NCI-H146 treated with DMSO at 0.1 percent for 48 hours (cell line): ENCODE measurements around the gene PPM1N.
A peak's percentile ranks its signal among the peaks of the same experiment; 100 is the strongest.
"Not testable (repeated sequence)": the region's sequence is repeated elsewhere in the genome, so short reads cannot be mapped to it uniquely, and the experiment has no call there.

Experiments
- DNase-seq: peaks from one replicate; lab custom pipeline; 2025; ENCODE audit not compliant: unreplicated experiment; lab: John Stamatoyannopoulos, UW

Gene PPM1N

DNA sequence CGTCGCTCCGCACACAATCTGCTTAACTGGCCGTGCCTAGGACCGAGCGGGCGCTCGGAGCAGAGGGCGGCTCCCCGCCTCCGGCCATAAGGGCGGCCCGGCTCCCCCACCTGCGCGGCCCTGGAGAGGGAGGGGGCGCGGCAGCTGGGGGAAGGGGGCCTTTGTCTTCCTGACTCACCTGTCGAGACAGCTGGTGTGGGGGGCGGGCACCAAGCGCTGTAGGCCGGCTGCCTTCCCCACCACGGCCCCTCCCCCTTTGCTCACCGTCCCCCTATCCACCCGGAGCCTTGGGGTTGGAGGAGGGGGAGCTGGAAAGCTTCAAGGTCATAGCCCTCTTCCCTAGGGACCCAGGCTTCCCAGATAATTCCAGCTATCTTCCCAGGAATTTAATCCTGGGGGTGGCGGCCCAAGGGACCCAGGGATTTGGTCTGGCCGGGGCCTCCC is 10.2 kb downstream of the PPM1N start:
- DNase-seq = peak; percentile 41

DNA sequence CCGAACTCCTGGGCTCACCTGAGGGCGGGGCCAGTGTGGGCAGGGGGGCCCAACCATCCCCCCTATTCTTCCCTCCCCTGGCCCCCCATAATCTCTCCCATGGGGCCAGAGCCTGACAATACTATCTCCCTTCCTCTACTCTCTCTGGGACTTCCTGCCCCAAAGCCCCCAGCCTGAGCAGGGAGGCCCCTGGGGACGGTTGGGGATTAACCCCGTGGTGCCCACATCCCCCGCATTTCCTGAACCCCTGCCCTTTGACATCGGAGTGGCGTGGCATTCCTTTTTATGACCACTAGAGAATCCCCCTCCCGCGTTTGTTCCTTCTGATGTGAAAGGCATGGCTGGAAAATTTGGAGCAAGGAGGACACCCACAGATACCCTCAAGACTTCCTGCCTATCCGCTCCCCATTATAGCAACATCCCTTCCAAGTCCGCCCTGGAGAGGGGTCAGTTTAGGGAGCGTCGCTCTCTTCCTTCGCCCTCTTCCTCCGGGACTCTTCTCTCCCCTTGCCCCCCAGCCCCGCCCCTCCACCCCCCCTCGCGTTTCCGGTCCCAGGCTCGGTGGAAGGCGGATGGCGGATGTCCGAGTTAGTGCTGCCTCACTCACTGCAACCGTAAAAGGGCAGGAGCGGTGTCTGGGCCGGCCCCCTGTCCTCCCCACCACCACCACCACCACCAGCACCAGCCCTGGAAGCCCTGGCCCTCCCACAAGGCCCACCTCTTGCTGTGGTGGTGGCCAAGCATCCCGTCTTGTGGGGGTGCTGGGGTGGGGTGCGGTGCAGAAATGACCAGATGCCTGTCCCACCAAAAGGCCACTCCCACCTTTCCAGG is 10.8 kb downstream of the PPM1N start:
- DNase-seq = no peak

DNA sequence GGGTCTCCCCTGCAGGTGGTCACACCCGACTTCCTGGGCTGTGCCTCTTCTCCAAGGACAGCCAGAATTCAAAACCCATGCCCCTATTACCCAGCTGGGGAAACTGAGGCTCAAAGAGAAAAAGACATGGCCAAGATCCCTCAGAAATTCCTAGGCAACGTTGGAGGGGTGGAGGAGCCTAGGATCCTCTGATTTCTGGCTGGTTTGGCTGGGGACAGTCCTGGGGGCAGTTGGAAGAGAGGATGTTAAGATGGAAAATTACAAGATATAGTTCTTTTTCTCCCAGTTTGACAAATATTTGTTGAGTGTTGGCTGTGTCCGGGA is 11.4 kb downstream of the PPM1N start:
- no peak for DNase-seq

DNA sequence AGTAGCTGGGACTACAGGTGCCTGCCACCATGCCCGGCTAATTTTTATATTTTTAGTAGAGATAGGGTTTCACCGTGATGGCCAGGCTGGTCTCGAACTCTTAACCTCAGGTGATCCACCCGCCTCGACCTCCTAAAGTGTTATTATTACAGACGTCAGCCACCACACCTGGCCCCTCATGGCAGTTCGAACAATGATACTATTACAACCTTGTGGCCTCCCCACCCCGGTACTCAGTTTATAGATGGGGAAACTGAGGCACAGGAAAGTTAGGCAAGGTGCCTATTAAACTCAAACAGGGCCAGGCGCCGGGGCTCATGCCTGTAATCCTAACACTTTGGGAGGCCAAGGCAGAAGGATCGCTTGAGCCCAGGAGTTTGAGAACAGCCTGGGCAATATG is 12.1 kb downstream of the PPM1N start:
- DNase-seq = not testable (repeated sequence)

DNA sequence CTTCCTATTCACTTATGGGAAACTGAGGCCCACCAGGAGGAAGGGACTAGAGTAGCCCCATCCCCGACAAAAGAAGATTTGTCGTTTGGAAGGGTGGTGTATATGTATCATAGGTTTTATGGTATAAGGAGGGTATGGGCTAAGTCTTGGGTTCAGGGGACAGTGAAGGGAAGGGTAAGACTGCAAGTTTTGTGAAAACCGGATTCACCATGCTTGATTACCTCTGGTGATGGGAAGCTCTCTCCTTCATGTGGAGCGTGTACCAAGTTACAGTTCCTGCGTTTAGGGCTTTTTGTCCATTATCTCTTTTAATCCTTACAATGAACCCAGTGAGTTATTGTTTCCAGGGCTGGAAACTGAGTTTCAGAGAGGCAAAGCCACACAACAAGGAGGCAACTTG is 12.8 kb downstream of the PPM1N start:
- DNase-seq = no peak

DNA sequence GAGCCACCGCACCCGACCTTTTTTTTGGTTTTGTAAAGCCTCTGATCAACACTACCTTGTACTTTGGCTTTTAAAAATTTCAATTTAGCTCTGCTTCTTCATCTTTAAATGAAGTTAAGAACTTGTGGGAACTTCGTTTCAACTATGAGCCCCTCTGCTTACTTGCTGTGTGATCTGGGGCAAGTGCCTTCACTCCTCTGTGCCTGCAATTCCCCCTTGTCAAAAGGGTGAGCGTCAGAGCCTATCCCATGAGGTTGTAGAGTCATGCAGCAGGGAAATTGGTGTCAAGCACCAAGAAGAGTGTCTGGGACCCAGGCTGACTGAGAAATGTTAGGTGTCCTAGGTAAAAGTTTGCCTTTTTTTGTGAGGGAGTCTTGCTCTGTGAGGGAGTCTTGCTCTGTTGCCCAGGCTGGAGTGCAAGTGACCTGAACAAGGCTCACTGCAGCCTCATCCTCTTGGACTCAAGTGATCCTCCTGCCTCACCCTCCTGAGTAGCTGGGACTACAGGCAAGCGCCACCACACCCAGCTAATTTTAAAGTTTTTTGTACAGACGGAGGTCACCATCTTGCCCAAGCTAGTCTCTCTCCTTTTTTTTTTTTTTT is 14.7 kb downstream of the PPM1N start:
- DNase-seq = no peak

DNA sequence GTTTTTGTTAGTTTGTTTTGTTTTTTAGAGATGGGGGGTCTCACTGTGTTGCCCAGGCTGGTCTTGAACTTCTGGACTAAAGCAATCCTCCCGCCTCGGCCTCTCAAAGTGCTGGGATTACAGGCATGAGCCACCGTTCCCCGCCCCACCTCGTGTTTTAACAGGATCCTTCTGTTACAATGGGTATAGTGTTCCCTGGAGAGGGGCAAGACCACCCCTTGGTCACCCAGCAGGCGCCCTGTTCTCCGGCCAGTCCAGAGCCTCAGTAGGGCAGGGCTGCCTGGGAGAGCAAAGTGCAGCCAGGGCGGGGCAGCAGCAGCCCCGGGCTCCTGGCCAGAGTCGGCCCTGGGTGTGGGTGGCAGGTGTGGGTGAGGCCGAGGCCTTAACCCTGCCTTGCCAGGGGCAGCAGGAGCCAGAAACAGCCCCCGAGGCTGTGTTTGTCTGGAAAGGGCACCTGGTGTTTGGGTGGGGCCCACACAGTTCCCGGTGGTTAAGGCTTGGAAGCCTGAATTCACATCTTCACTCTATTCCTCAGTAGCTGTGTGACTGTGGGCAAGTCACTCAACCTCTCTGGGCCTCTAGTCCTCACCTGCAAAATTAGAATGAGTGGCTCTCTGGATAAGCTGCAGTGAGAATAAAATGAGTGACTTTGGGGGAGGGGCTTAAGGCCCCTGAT is 16.3 kb downstream of the PPM1N start:
- DNase-seq = no peak

DNA sequence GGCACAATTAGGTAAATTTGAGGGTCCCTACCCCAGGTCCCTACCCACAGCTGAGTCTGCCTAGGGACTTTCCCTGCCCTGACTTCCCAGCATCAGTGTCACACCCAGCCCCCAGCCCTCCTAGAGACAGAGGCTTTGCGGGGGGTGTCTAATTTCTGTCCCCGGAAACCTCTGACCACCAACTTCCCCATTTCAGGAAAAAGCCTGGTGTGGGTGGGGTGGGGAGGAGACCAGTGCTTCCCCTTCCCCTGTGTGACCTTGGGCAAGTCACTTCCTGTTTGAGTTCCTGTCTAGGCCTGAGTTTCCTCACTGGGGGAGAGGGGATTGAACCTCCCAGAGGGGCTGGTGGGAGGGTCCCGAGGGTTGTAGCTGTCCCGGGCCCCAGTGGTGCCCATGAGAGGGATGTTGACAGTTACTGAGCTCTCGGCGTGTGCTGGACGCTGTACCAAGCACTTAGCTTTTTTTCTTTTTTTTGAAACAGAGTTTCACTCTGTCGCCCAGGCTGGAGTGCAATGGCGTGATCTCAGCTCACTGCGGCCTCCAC is 16.9 kb downstream of the PPM1N start:
- no peak for DNase-seq

DNA sequence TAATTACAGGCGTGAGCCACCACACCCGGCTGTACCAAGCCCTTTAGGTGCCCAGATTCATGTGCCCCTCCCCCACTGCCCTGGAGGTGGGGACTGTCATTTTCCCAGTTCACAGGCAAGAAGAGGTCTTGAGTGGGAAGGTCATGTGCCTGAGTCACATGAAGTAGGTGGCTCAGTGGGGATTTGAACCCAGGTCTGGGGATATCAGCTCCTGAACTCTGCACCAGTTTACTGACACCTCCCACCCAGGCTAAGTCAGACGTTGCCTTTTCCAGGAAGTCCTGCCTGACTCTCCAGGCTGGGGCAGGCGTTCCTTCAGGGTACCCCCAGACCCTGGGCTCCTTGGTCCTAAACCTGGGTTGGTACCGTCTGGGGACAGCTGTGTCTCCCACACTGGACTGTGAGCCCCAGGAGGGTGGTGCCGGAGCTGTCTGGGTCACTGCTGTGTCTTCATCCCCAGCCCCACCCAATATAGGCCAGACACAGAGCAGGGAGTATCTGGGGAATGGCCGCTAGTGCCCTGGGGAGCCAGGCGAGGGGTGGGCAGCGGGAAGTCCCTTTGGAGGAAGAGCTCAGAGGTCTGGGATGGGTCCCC is 17.7 kb downstream of the PPM1N start:
- DNase-seq = no peak

DNA sequence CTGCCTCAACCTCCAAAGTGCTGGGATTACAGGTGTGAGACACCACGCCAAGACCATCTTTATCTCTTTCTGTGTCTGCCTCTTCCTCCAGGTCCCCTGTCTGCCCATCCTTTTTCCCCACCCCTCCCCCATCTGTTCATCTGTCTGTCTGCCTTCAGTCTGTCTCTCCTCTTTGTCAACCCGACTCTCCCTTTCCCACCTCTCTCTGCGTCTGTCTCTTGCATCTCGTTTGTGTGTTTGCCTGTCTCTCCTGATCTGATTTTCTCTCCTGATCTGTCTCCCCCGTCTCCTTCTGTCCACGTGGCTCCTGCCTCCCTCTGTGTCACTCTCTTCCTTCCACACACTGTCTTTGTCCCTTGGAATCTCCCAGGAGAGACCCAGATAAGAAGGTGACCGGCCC is 19.0 kb downstream of the PPM1N start:
- no peak for DNase-seq

DNA sequence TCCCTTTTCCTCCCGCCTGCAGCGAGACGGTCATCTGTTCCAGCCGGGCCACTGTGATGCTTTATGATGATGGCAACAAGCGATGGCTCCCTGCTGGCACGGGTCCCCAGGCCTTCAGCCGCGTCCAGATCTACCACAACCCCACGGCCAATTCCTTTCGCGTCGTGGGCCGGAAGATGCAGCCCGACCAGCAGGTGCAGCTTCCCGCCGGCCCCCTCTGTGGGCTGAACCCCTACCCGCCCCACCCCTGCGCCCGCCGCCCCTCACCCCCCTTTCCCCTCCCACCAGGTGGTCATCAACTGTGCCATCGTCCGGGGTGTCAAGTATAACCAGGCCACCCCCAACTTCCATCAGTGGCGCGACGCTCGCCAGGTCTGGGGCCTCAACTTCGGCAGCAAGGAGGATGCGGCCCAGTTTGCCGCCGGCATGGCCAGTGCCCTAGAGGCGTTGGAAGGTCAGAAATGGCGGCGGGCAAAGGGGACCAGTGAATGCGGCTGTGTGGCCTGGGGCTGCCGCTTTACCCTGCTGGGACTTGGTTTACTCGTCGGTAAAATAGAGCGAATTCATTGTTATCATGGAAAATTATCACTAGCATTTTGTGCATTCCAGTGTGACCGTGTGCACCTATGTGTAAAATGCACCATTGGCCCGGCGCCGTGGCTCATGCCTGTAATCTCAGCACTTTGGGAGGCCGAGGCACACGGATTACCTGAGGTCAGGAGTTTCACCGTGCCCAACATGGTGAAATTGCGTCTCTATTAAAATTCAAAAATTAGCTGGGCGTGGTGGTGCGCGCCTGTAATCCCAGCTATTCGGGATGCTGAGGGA is 19.6 kb downstream of the PPM1N start:
- no peak for DNase-seq

DNA sequence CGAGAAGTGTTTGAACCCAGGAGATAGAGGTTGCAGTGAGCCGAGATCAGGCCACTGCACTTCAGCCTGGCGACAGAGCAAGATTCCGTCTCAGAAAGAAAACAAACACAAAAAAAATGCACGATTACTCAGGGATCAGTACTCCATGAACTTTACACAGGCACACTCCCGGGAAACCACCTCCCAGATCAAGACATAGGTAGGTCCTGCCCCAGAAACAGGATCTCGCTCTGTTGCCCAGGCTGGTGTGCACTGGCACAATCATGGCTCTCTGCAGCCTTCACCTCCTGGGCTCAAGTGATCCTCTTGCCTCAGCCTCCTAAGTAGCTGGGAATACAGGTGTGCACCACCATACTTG is 20.2 kb downstream of the PPM1N start:
- DNase-seq = no peak

DNA sequence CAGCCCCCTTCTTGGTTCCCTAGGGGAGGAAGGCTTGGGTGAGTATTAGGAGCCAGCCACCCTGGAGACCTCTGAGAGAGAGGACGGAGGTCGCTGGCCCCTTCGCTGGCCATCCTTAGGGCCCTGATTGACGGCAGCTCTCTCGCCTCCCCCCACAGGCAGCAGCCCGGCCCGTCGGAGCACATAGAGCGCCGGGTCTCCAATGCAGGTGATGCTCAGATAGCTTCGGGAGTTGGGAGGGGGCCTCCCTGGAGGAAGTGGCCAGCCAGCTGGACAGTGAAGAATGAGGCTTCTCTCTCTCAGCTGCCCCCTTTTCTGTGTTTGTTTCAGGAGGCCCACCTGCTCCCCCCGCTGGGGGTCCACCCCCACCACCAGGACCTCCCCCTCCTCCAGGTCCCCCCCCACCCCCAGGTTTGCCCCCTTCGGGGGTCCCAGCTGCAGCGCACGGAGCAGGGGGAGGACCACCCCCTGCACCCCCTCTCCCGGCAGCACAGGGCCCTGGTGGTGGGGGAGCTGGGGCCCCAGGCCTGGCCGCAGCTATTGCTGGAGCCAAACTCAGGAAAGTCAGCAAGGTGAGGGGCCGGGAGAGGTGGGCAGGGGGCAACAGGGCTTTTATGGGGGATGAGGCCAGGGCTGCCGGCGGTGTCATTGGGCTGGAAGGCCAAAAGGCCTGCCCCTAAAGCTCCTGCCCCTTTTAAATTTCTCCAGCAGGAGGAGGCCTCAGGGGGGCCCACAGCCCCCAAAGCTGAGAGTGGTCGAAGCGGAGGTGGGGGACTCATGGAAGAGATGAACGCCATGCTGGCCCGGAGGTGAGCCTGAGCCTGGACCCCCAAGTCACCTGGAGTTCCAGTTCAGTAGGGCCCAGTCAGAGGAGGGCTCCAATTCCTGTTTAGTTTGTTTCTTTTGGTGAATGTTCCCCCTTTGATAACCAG is 24.0 kb downstream of the PPM1N start:
- no peak for DNase-seq

DNA sequence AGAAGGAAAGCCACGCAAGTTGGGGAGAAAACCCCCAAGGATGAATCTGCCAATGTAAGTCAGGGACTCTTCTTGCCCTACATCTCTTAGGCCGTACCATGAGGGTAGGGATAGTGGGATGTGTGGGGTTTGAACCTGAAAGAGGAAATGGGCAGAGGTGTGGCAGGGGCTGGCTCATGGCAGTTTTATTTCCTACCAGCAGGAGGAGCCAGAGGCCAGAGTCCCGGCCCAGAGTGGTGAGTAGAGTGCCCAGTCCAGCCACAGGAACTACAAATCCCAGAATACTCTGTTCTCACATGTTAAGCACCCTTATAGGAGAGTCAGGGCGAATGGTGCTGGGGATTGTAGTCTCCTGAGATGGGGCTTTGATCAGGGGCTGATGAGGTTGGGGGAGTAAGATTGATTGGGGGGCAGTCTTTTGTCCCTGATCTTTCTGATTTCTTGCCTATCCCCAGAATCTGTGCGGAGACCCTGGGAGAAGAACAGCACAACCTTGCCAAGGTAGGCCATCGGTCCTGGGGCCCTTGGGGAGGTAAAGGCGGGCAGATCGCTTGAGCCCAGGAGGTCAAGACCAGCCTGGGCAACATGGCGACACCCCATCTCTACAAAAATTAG is 25.5 kb downstream of the PPM1N start:
- DNase-seq = peak; percentile 83

DNA sequence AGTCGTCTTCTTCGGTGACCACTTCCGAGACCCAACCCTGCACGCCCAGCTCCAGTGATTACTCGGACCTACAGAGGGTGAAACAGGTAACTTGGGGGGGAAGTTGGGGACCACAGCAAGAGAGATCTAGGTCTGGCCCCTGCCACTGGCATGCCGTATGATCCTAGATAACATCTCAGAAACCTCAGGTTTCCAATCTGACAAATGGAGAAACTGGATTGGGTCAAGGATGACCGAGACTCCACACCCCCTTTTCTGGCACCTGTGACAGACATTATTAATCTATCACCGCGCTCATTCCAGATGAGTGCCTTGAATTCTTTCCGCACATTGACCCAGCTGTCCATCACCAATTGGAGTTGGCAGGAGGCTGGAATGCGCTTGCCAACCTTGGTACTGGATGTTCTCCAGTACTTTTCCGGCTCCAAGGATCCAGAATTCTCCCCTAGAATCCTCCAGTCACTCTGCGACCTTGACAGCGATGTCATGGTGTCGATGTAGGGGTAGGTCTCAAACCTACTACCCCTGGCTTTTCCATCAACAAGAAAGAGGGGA is 26.4 kb downstream of the PPM1N start:
- no peak for DNase-seq

DNA sequence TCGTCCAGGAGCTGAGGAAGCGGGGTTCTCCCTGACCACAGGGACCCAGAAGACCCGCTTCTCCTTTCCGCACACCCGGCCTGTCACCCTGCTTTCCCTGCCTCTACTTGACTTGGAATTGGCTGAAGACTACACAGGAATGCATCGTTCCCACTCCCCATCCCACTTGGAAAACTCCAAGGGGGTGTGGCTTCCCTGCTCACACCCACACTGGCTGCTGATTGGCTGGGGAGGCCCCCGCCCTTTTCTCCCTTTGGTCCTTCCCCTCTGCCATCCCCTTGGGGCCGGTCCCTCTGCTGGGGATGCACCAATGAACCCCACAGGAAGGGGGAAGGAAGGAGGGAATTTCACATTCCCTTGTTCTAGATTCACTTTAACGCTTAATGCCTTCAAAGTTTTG is 27.9 kb downstream of the PPM1N start:
- peak; percentile 44 for DNase-seq

DNA sequence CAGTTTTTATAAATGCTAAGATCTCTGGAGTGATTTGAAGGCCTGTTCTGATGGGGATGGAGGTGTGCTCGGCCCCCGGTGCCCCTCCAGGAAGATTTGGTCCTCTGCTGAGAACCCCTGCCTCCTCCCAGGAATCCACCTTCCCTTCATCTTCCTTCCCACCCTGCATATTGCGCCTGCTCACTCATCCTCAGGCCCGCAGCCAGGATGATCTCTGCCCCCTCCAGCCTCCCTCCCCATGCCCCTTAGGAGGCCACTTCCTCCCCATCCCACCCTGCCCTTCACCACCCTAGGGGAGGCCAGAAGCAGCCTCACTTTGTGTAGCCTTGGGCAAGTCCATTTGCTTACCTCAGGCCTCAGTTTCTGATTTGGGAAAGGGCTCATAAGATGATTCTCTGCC is 28.7 kb downstream of the PPM1N start:
- DNase-seq = no peak

DNA sequence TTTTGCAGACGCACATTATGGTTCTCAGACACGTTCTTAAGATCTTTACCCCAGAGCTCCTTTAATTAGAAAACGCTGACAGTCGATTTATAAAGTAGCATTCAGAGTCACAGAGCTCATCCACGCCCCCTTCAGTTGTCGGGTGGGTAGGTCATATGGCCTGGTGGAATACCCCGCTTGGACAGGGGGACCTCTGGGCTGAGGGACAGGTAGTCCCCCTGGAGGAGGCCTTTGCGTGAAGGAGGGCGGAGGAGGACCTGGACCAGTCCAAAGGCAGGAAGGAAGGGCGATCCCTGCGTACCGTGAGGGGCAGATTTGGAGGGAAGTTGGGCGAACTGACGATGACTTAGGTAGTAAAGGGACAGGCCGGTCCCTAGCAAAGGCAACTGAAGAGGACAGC is 29.5 kb downstream of the PPM1N start:
- DNase-seq = no peak

DNA sequence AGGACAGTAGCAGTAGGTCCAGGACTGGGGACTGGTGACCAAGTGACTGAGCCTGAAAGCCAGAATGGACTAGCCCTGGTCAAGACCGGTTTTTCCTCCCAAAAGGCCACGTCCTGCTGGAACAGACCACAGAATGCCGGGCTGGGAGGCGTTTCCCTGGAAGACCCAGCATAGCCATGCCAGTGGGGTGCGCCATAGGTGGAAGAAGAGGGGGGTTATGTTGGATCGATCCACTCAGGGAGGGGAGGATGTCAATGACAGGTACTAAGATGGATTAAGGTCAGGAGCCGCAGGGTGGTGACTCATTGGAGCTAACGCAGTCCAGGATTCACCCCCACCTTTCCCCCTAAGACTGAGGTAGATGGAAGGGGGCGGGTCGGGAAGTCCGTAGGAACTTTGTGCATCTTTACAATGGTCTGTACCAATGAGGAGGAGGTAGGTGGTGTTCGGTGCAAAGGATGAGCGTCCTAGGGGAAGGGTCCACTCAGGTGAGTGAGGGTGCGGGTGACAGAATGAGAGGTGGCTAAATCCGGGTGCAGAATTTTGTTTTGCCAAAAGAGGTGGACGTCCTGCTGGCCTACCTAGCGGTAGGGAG is 30.0 kb downstream of the PPM1N start:
- DNase-seq = peak; percentile 63
